Astrocyte (in vitro differentiated cells and primary cell): ENCODE results near the gene PFDN6. TPM values are rescaled to one million over a fixed set of nuclear protein-coding genes. Genes with fewer than 3 reads are reported as not detected.

Experiments
- DNase-seq: peaks from one replicate; pipeline ENCODE4 v3.0.0-alpha.2; 2010; ENCODE audit warnings: low read depth
- FAIRE-seq: peaks from 2 replicates; lab custom pipeline; 2011; peaks lifted over from hg19 to GRCh38; lab: Jason Lieb, UNC
- H2AFZ ChIP-seq: 2 replicates; pipeline ENCODE4 v1.6.0; 2012; ENCODE audit warnings: low read depth, low read length, inconsistent platforms
- H3K27ac ChIP-seq: 2 replicates; pipeline ENCODE4 v1.5.1; 2011; ENCODE audit warnings: low read depth, low read length, inconsistent platforms
- H3K27me3 ChIP-seq: 2 replicates; pipeline ENCODE4 v1.6.0; 2011; ENCODE audit warnings: low read length, inconsistent platforms; ENCODE audit not compliant: insufficient read depth
- H3K36me3 ChIP-seq: 2 replicates; pipeline ENCODE4 v1.5.1; 2011; ENCODE audit warnings: low read length, inconsistent platforms; ENCODE audit not compliant: insufficient read depth
- H3K4me1 ChIP-seq: 2 replicates; pipeline ENCODE4 v1.5.1; 2011; ENCODE audit warnings: low read length, inconsistent platforms; ENCODE audit not compliant: insufficient read depth
- H3K4me2 ChIP-seq: 2 replicates; pipeline ENCODE4 v1.6.0; 2012; ENCODE audit warnings: low read length, inconsistent platforms
- H3K4me3 ChIP-seq: 2 replicates; pipeline ENCODE4 v1.5.1; 2011; ENCODE audit warnings: low read depth, mild to moderate bottlenecking, low read length, inconsistent platforms; ENCODE audit not compliant: insufficient read depth
- H3K79me2 ChIP-seq: 2 replicates; pipeline ENCODE4 v1.6.0; 2012; ENCODE audit warnings: mild to moderate bottlenecking, low read length, inconsistent platforms; ENCODE audit not compliant: insufficient read depth
- H3K9ac ChIP-seq: 2 replicates; pipeline ENCODE4 v1.6.0; 2012; ENCODE audit warnings: mild to moderate bottlenecking, low read length, inconsistent platforms
- H3K9me3 ChIP-seq: 2 replicates; pipeline ENCODE4 v1.5.1; 2012; ENCODE audit warnings: low read depth, mild to moderate bottlenecking, low read length, inconsistent platforms; ENCODE audit not compliant: insufficient read depth
- H4K20me1 ChIP-seq: 2 replicates; pipeline ENCODE4 v1.6.0; 2012; ENCODE audit warnings: low read length, inconsistent platforms; ENCODE audit not compliant: insufficient read depth
- H3K27ac Mint-ChIP-seq: one replicate; pipeline ENCODE4 v1.8.0; 2021; ENCODE audit warnings: mild to moderate bottlenecking, mixed read lengths; ENCODE audit not compliant: unreplicated experiment
- H3K27me3 Mint-ChIP-seq: one replicate; pipeline ENCODE4 v1.8.0; 2021; ENCODE audit warnings: low read depth, mixed read lengths; ENCODE audit not compliant: unreplicated experiment
- H3K36me3 Mint-ChIP-seq: one replicate; pipeline ENCODE4 v1.8.0; 2021; ENCODE audit warnings: low read depth, mixed read lengths; ENCODE audit not compliant: unreplicated experiment
- H3K4me1 Mint-ChIP-seq: one replicate; pipeline ENCODE4 v1.8.0; 2021; ENCODE audit warnings: low read depth, mixed read lengths; ENCODE audit not compliant: unreplicated experiment
- H3K4me3 Mint-ChIP-seq: one replicate; pipeline ENCODE4 v1.8.0; 2021; ENCODE audit warnings: mild to moderate bottlenecking, moderate library complexity, mixed read lengths; ENCODE audit not compliant: unreplicated experiment
- H3K9me3 Mint-ChIP-seq: one replicate; pipeline ENCODE4 v1.8.0; 2021; ENCODE audit warnings: mild to moderate bottlenecking, mixed read lengths; ENCODE audit not compliant: unreplicated experiment
- EZH2 ChIP-seq: IDR thresholded peaks from 2 replicates; pipeline ENCODE4 v1.6.1; 2012; ENCODE audit warnings: mild to moderate bottlenecking, low read length, inconsistent platforms; ENCODE audit not compliant: insufficient read depth
- total RNA-seq: library from RNA; stranded (reverse); gene quantifications from 2 replicates; pipeline ENCODE4 v1.2.1, GENCODE V29; 2021
- TF ChIP-seq, protein P1 (sequence below): IDR thresholded peaks from 2 replicates; pipeline ENCODE4 v1.5.1; 2011; ENCODE audit warnings: low read depth, mild to moderate bottlenecking, inconsistent platforms, low read length, moderate library complexity; ENCODE audit not compliant: insufficient read depth

The PFDN6 gene
- total RNA-seq, 1 donor from 2014 or later = 56.7 TPM

DNA sequence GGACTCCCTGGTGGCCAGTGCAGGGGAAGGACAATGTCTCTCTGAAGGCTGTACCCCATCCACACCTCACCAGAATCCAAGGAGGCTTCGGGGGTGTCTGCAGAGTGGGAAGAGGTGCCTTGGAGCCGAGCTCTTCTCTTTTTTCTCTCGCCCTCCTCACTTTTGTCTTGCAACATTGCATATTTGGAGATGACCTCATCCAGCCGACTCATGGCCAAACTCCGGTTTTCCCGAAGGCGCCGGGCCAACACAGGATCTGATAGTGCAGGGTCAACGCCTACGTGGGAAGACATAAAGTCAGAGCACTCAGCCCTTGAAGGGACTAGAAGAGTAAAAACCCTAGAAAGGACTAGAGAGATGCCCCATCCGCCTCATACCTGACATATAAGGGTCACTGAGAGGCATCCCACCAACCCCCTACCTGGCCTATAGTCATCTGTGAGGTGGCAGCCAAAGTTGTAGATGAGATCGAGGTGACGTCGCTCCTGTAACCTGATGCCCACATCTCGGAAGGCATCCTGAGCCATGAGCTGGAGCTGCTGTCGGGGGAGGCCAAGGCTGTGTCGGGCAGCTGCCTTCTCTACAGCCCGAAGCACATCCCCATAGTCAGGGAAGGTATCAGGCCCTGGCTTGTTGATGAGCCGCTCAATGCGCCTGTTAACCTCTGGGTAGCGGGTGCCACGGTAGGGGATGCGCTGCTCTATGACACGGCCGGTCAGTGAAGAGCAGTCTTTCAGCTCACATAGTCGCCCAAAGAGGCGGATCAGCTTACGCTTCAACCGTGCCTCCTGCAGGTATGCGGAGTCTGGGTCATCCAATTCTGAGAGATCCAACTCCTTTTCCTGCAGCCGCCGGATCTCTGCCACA lies 31.1 kb downstream of the PFDN6 start:
- Mint-ChIP-seq H3K36me3 (peaks cover 8% of the 10 kb centered on the region), H3K27ac (peak overlapping the region; percentile 41), H3K27me3 (no peaks in the 10 kb centered on the region), H3K4me1 (peaks cover 23% of the 10 kb centered on the region), H3K9me3 (no peaks in the 10 kb centered on the region), H3K4me3 (peak overlapping the region; percentile 80)
- Histone ChIP-seq H2AFZ (no peak overlapping the region), H3K4me1 (peaks cover 53% of the 10 kb centered on the region), H3K79me2 (peaks cover 50% of the 10 kb centered on the region), H3K4me2 (peak overlapping the region; percentile 92), H3K9me3 (no peaks in the 10 kb centered on the region), H3K4me3 (peak overlapping the region; percentile 19), H4K20me1 (peaks cover 14% of the 10 kb centered on the region), H3K9ac (peak overlapping the region; percentile 63), H3K36me3 (peaks cover 27% of the 10 kb centered on the region), H3K27ac (peak overlapping the region; percentile 81), H3K27me3 (no peaks in the 10 kb centered on the region)
- FAIRE-seq = no peak
- no peak for TF ChIP-seq EZH2
- TF ChIP-seq, protein P1, sequence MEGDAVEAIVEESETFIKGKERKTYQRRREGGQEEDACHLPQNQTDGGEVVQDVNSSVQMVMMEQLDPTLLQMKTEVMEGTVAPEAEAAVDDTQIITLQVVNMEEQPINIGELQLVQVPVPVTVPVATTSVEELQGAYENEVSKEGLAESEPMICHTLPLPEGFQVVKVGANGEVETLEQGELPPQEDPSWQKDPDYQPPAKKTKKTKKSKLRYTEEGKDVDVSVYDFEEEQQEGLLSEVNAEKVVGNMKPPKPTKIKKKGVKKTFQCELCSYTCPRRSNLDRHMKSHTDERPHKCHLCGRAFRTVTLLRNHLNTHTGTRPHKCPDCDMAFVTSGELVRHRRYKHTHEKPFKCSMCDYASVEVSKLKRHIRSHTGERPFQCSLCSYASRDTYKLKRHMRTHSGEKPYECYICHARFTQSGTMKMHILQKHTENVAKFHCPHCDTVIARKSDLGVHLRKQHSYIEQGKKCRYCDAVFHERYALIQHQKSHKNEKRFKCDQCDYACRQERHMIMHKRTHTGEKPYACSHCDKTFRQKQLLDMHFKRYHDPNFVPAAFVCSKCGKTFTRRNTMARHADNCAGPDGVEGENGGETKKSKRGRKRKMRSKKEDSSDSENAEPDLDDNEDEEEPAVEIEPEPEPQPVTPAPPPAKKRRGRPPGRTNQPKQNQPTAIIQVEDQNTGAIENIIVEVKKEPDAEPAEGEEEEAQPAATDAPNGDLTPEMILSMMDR = no peak
- DNase-seq = peak; percentile 88

DNA sequence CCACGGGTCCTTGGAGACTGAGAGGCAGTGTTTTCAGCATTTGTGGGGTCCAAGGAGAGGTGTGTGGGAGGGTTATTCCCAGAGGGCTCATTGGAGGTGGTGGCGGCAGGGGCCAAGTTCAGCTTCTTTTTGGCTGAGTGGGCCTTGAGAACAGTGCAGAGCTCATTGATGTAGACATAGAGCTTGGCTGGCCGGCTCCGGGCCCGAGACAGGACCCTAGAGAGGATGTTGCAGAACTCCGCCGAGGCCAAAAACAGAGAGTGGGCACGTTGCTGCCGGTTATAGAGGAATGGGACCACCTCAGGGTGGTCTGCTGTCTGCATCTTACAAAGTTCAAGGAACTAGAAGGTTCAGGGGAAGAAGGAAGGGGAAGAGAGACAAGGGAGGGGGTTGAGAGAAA lies 31.8 kb downstream of the PFDN6 start:
- Histone ChIP-seq H3K36me3 (peaks cover 27% of the 10 kb centered on the region), H3K27ac (peak overlapping the region; percentile 81), H3K4me3 (peak overlapping the region; percentile 82), H3K27me3 (no peaks in the 10 kb centered on the region), H3K4me2 (peak overlapping the region; percentile 92), H3K4me1 (peaks cover 53% of the 10 kb centered on the region), H3K9me3 (no peaks in the 10 kb centered on the region), H3K9ac (peak overlapping the region; percentile 86), H4K20me1 (peaks cover 14% of the 10 kb centered on the region), H2AFZ (no peak overlapping the region), H3K79me2 (peaks cover 50% of the 10 kb centered on the region)
- no peak for TF ChIP-seq EZH2
- TF ChIP-seq, protein P1 = no peak
- H3K4me1 Mint-ChIP-seq = peaks cover 23% of the 10 kb centered on the region
- no peaks in the 10 kb centered on the region for H3K9me3 Mint-ChIP-seq
- peak overlapping the region; percentile 80 for H3K4me3 Mint-ChIP-seq
- DNase-seq = no peak
- H3K27ac Mint-ChIP-seq = no peak overlapping the region
- no peaks in the 10 kb centered on the region for H3K27me3 Mint-ChIP-seq
- FAIRE-seq = no peak
- peaks cover 8% of the 10 kb centered on the region for H3K36me3 Mint-ChIP-seq

DNA sequence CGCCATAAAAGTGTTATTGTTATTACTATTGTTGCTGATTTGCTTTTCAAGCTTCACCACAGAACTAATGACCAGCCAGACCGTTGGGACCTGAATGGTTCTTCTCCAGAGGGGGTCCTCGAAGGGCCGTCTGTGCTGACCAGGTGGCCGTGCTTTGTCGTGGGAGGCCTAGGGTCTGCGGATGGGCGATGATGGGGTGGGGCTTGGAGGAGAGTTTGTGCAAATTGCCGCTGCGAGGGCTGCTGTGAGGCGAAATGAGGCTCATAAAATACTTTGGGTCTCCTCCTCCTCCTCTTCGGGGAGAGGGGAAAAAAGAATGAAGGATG lies 34.2 kb downstream of the PFDN6 start:
- no peak overlapping the region for H3K27ac ChIP-seq
- no peak for TF ChIP-seq EZH2
- TF ChIP-seq, protein P1 = no peak
- H3K36me3 Mint-ChIP-seq = peaks cover 6% of the 10 kb centered on the region
- peaks cover 40% of the 10 kb centered on the region for H3K79me2 ChIP-seq
- H3K27ac Mint-ChIP-seq = no peak overlapping the region
- H3K4me3 Mint-ChIP-seq = peak overlapping the region; percentile 99
- H3K9ac ChIP-seq = peak overlapping the region; percentile 86
- DNase-seq (no peak), FAIRE-seq (no peak)
- H3K9me3 Mint-ChIP-seq = no peaks in the 10 kb centered on the region
- peaks cover 42% of the 10 kb centered on the region for H3K4me1 ChIP-seq
- no peaks in the 10 kb centered on the region for H3K27me3 Mint-ChIP-seq
- no peaks in the 10 kb centered on the region for H3K9me3 ChIP-seq
- H4K20me1 ChIP-seq = peaks cover 9% of the 10 kb centered on the region
- no peaks in the 10 kb centered on the region for H3K27me3 ChIP-seq
- H3K4me1 Mint-ChIP-seq = peaks cover 21% of the 10 kb centered on the region
- H3K4me3 ChIP-seq = peak overlapping the region; percentile 82
- H3K4me2 ChIP-seq = peak overlapping the region; percentile 92
- peaks cover 24% of the 10 kb centered on the region for H3K36me3 ChIP-seq
- H2AFZ ChIP-seq = peak overlapping the region; percentile 92
